Stimulated activated effector memory CD8-positive, alpha-beta T cell treated with anti-CD3 and anti-CD28 coated beads, Interleukin-12 subunit alpha, Interleukin-12 subunit beta, amount 100 ng/mL, for 72 hours (primary cell): ENCODE data around the gene PLEKHA6.

ENCODE experiments used
- ATAC-seq: fragments of 150-1000 bp; cut with Tn5 transposase; 2 replicates; pipeline ENCODE4 v1.10.0; 2021
- DNase-seq, 2 donors: peaks; one replicate each; pipeline ENCODE4 v3.0.0; 2021 to 2022; ENCODE audit warnings: low spot score in 2 of 2
- H3K27ac Mint-ChIP-seq: one replicate; pipeline ENCODE4 v1.8.0; 2022; ENCODE audit warnings: mild to moderate bottlenecking, mixed read lengths
- H3K36me3 Mint-ChIP-seq: one replicate; pipeline ENCODE4 v1.8.0; 2022; ENCODE audit warnings: mild to moderate bottlenecking, mixed read lengths
- H3K4me1 Mint-ChIP-seq: one replicate; pipeline ENCODE4 v1.8.0; 2022; ENCODE audit warnings: mixed read lengths
- H3K4me3 Mint-ChIP-seq: one replicate; pipeline ENCODE4 v1.8.0; 2022; ENCODE audit warnings: mild to moderate bottlenecking, mixed read lengths
- H3K9me3 Mint-ChIP-seq: one replicate; pipeline ENCODE4 v1.8.0; 2022; ENCODE audit warnings: mixed read lengths

Gene PLEKHA6

GRCh38 chr1:204230211-204230610 lies 129.5 kb downstream of the PLEKHA6 start:
- H3K4me3 Mint-ChIP-seq, result no peak overlapping the region
- H3K36me3 Mint-ChIP-seq, result no peaks in the 10 kb centered on the region
- DNase-seq, result no peak
- no peaks in the 10 kb centered on the region for H3K4me1 Mint-ChIP-seq
- H3K27ac Mint-ChIP-seq, result no peak overlapping the region
- ATAC-seq, result no peak
- H3K9me3 Mint-ChIP-seq, result no peaks in the 10 kb centered on the region

GRCh38 chr1:204228896-204229295 lies 130.8 kb downstream of the PLEKHA6 start:
- Mint-ChIP-seq H3K36me3 (no peaks in the 10 kb centered on the region), H3K9me3 (no peaks in the 10 kb centered on the region), H3K4me1 (no peaks in the 10 kb centered on the region), H3K27ac (no peak overlapping the region), H3K4me3 (no peak overlapping the region)
- DNase-seq (no peak), ATAC-seq (no peak)

DNA sequence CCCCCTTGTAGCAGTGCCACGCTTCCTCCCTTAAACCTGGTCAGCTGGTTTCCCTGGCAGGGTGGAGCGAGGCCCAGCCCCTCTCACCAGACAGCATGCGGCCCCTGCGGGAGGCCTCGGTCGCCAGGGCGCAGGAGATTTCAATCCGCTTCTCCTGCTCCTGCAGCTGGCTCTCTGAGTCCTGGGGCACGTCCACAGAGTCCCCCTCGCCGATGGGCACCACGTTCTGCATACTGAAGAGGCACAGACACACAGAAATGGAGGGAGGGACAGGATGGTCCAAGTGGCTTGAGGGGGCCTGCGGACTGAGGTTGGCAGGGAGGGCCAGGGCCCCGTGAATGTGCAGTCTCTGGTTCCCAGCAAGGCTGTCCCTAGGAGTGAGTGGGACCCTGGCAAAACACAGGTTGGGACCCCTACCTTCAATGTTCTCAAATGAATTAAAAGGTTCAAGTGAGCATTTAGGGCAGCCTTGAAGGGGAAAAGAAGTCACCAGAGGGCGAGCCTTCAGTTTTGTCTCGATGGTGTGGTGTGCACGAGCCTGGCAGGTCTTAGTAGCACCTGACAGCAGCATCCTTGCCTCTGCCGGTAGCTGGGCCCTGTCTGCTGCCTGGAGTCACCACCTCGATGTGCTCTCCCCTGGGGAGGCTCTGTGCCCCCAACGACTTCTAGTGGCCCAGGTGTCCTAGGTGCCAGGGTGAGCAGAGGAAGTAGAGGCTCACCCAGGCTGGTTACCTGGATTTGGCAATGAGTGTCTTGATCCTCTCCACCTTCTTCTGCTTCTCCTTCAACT lies 131.5 kb downstream of the PLEKHA6 start:
- Mint-ChIP-seq H3K4me3 (no peak overlapping the region), H3K36me3 (no peaks in the 10 kb centered on the region)
- peak; percentile 9 for ATAC-seq

DNA sequence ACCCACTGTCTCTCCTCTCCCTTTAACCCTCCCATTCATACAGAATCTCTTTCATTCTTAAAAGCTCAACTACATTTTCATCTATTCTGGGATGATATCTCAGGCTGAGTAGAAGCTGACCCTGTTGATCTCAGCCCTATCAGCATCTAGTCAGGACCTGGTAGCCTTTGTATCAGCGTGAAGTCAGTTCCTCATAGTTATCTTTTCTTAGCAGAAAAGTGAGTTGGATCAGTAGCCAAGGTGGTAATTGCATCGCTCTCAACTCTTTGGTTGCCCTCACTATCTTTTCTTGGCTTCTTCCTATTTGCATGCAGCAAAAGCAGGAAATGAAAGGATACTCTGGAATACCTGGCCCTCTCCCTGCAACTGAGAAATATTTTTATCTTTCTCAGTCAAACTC lies 132.4 kb downstream of the PLEKHA6 start:
- DNase-seq (no peak), ATAC-seq (no peak)
- Mint-ChIP-seq H3K9me3 (no peaks in the 10 kb centered on the region), H3K36me3 (no peaks in the 10 kb centered on the region), H3K4me1 (no peaks in the 10 kb centered on the region), H3K4me3 (no peak overlapping the region), H3K27ac (no peak overlapping the region)

More for the DNA sequence above, 131.5 kb downstream of the PLEKHA6 start:
- H3K9me3 Mint-ChIP-seq, result no peaks in the 10 kb centered on the region
- H3K27ac Mint-ChIP-seq, result no peak overlapping the region
- no peaks in the 10 kb centered on the region for H3K4me1 Mint-ChIP-seq
- no peak for DNase-seq

GRCh38 chr1:204225841-204226735 lies 133.6 kb downstream of the PLEKHA6 start:
- H3K36me3 Mint-ChIP-seq, result no peaks in the 10 kb centered on the region
- no peaks in the 10 kb centered on the region for H3K9me3 Mint-ChIP-seq
- no peak overlapping the region for H3K27ac Mint-ChIP-seq
- DNase-seq, result no peak
- no peak overlapping the region for H3K4me3 Mint-ChIP-seq
- no peak for ATAC-seq
- no peaks in the 10 kb centered on the region for H3K4me1 Mint-ChIP-seq

DNA sequence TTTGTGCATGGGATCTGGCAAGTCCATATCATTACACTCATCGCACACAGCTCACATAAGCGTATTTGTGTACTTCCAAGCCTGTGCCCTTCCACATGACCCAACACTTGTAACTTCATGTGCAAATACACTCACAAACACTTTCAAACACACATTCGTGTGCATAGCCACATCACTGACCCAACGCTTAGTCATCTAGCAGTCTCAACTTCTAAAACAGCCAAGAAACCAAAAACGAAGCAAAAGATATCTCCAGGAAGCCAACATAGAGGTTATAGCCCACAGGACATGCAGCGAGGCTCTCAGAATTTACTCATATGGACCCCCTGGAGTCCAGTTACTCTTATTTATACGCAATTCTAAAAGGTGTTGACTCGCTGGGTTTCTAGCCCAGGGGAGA lies 135.1 kb downstream of the PLEKHA6 start:
- H3K4me3 Mint-ChIP-seq, result no peak overlapping the region
- no peaks in the 10 kb centered on the region for H3K36me3 Mint-ChIP-seq
- no peaks in the 10 kb centered on the region for H3K9me3 Mint-ChIP-seq
- ATAC-seq, result no peak
- no peak for DNase-seq
- H3K4me1 Mint-ChIP-seq, result no peaks in the 10 kb centered on the region
- no peak overlapping the region for H3K27ac Mint-ChIP-seq

DNA sequence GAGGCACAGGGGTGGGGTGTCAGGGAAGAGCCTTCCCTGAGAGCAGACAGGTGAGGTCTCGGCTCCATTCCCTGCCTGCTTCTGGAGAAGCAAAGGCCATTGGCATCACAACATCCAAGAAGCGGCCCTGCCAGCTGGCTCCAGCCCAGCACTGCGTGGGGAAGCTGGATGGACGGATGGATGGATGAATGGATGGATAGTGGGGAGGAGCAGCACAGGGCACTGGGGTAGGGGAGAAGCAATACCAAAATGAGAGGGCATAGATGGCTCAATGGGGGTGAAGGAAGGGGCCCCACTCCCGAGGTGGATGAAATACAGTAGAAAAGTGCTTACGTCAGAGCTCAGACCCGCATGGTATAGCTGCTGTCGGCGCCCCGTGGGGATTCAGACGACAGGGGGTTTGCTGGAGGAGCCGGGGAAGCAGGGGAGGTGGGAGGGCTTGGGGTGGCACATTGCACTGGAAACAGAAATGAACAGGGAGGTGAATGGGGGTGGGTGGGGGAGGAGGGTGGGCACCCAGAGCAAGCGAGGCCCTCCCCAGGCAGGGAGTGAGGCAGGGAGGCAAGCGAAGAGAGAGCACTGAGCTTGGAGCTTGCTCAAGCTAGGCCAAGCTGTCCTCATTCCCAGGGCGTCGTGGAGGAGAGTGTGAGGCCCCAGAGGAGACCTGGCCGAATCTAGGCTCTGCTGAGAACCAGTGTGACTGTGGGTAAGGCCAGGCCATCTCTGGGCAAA lies 136.4 kb downstream of the PLEKHA6 start:
- Mint-ChIP-seq H3K4me1 (peaks cover 7% of the 10 kb centered on the region), H3K27ac (no peak overlapping the region), H3K36me3 (no peaks in the 10 kb centered on the region), H3K9me3 (no peaks in the 10 kb centered on the region), H3K4me3 (no peak overlapping the region)
- ATAC-seq, result no peak
- no peak for DNase-seq

- Mint-ChIP-seq H3K27ac (no peak overlapping the region), H3K9me3 (no peaks in the 10 kb centered on the region), H3K4me1 (peaks cover 13% of the 10 kb centered on the region), H3K36me3 (no peaks in the 10 kb centered on the region), H3K4me3 (no peak overlapping the region)
- ATAC-seq (no peak), DNase-seq (no peak)
These were observed 137.0 kb downstream of the PLEKHA6 start for GRCh38 chr1:204222764-204223055.

DNA sequence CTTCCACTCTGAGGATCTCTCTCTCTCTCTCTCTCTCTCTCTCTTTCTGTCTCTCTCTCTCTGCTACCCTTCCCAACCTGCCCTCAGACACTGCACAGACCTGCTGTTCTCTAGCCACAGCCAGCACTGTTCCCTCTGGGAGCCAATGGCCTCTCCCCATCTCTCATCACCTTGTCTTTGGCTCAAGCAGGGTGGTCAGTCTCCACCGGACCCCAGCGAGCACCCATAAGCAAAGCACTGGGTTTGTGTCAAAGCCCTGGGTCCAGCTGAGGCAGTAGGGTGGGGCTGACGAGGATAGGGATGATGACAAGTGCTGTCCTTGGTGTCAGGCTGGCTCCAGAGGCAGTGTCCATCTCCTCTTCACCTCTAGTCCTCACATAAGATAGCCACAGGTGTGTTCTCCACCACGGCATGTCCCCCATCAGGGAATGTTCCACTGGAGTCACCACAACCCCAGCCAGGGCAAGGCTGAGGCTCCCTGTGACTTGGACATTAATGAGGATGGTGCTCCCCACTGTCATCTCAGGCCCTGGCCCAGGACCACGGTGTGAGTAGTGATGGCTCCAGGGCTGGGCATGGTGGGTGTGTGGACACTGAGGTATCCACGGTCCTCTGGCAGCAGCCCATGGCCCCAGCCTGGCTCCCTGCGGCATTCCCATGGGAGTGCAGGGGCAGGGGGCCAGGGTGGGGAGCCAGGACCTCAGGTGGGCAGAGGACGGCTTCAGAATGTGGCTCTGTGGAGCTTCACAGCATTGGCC lies 137.5 kb downstream of the PLEKHA6 start:
- no peaks in the 10 kb centered on the region for H3K9me3 Mint-ChIP-seq
- no peak for ATAC-seq
- no peak overlapping the region for H3K27ac Mint-ChIP-seq
- peaks cover 14% of the 10 kb centered on the region for H3K4me1 Mint-ChIP-seq
- no peaks in the 10 kb centered on the region for H3K36me3 Mint-ChIP-seq
- H3K4me3 Mint-ChIP-seq, result no peak overlapping the region
- DNase-seq, result no peak

- Mint-ChIP-seq H3K4me1 (peaks cover 14% of the 10 kb centered on the region), H3K36me3 (no peaks in the 10 kb centered on the region)
These were observed 138.5 kb downstream of the PLEKHA6 start for GRCh38 chr1:204221271-204221670.

GRCh38 chr1:204219971-204220616 lies 139.6 kb downstream of the PLEKHA6 start:
- Mint-ChIP-seq H3K4me3 (no peak overlapping the region), H3K27ac (no peak overlapping the region), H3K4me1 (peaks cover 14% of the 10 kb centered on the region), H3K9me3 (no peaks in the 10 kb centered on the region), H3K36me3 (no peaks in the 10 kb centered on the region)
- ATAC-seq (no peak), DNase-seq (no peak)

More at GRCh38 chr1:204221271-204221670, 138.5 kb downstream of the PLEKHA6 start:
- no peak overlapping the region for H3K27ac Mint-ChIP-seq
- no peaks in the 10 kb centered on the region for H3K9me3 Mint-ChIP-seq
- no peak overlapping the region for H3K4me3 Mint-ChIP-seq
- DNase-seq, result no peak
- no peak for ATAC-seq

DNA sequence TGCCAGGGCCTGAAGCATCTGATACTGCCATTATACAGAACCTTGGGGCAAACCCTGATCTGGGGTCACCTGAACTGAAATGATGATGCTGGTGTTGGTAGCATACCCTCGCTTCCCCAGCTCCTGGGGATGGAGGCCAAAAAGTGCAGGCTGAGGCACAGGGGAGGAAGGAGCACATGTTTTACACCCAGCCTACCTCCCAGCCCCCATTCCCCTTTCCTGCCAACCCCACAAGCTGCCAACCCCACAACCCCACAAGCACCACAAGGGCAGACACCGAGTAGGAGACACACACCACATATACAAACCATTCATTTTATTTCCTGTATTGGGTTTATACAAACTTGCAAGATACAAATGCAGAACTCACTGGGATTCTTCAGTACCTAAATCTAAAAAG lies 141.2 kb downstream of the PLEKHA6 start:
- no peak for DNase-seq
- no peak overlapping the region for H3K4me3 Mint-ChIP-seq

DNA sequence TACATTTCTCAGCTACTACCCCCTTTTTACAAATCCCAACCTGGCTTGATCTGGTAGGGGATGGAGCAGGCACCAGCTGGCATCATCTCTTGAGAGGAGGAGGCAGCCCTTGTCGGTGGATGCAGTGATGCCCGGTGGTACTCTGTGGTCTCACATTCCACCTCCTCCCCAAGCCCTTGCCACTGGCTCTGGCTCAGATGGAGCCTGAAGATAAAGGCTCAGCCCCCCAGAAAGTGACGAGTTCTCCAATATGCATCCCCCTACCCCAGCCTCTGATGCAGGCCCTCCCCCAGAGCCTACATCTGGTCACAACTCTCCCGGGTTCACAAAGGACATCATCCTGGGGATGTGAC lies 142.1 kb downstream of the PLEKHA6 start:
- DNase-seq (no peak), ATAC-seq (no peak)
- Mint-ChIP-seq H3K27ac (peak overlapping the region; percentile 5), H3K36me3 (no peaks in the 10 kb centered on the region), H3K4me1 (peaks cover 22% of the 10 kb centered on the region), H3K9me3 (no peaks in the 10 kb centered on the region), H3K4me3 (no peak overlapping the region)

More for the DNA sequence above, 141.2 kb downstream of the PLEKHA6 start:
- no peaks in the 10 kb centered on the region for H3K9me3 Mint-ChIP-seq
- peaks cover 22% of the 10 kb centered on the region for H3K4me1 Mint-ChIP-seq
- peak overlapping the region; percentile 5 for H3K27ac Mint-ChIP-seq
- H3K36me3 Mint-ChIP-seq, result no peaks in the 10 kb centered on the region
- no peak for ATAC-seq

DNA sequence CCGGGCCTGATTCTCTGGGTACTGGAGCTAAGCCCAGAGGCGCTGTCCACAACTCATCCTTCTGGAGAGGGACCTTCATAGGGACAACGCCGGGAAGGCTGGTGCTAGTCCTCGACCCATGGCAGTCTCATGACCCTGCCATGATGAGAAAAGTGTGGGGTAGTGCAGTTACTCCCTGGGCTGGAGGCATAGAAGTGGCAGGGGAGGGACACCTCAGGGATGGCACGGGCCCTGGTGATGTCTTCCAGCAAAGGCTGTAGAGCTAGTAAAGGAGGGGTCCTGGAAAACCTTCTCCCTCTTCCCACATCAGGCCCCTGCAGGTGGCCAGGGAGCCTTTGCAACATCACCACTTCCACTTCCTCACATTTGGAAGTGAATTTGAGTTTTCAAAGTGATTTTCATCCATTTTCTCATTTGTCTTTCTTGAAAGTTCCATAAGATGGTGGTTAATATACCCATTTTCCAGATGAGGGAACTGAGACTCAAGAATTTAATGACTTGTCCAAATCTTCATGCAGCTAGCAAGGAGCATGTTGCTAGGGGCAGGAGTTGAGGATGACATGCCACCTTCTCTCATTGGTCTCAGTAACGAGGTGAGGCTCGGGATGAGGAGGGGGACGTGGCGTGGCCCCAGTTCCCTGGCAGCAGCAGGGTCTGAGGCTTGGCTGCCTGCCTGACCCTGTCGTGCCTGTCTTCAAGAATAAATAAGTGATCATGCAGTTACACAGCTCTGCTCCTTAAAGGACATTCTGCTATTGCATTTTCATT lies 142.7 kb downstream of the PLEKHA6 start:
- Mint-ChIP-seq H3K9me3 (no peaks in the 10 kb centered on the region), H3K4me1 (peaks cover 22% of the 10 kb centered on the region), H3K4me3 (no peak overlapping the region), H3K36me3 (no peaks in the 10 kb centered on the region), H3K27ac (no peak overlapping the region)
- DNase-seq (no peak), ATAC-seq (no peak)
